Measurements from ENCODE around the gene HBG1. TPM values are rescaled to one million over a fixed set of nuclear protein-coding genes. Genes with fewer than 3 reads are reported as not detected.

The HBG1 gene
- total RNA-seq, 1 donor from 2014 or later: not detected

GRCh38 chr11:5228124-5228523, 21.5 kb downstream of the HBG1 start:
- intact Hi-C loops (cut with micrococcal nuclease): no loop called here

GRCh38 chr11:5227681-5228080, 22.0 kb downstream of the HBG1 start:
- intact Hi-C loops (cut with micrococcal nuclease): no loop called here

- intact Hi-C loops (cut with micrococcal nuclease): no loop called here
Measured at GRCh38 chr11:5226732-5227310, 22.8 kb downstream of the HBG1 start, which contains the start of gene HBB. Gene HBB (minus strand): TSS chr11:5227071. CDS start chr11:5227021, 50 bp downstream.

- intact Hi-C loops (cut with micrococcal nuclease): no loop called here
Measured at GRCh38 chr11:5225480-5225871, 24.2 kb downstream of the HBG1 start.

- intact Hi-C loops (cut with micrococcal nuclease): no loop called here
Measured at GRCh38 chr11:5224538-5225479, 24.8 kb downstream of the HBG1 start.

GRCh38 chr11:5223686-5224085, 26.0 kb downstream of the HBG1 start:
- intact Hi-C loops (cut with micrococcal nuclease): no loop called here

GRCh38 chr11:5223146-5223545, 26.5 kb downstream of the HBG1 start:
- intact Hi-C loops (cut with micrococcal nuclease): no loop called here

GRCh38 chr11:5210376-5210885, 39.2 kb downstream of the HBG1 start:
- intact Hi-C loops (cut with micrococcal nuclease): no loop called here

- intact Hi-C loops (cut with micrococcal nuclease): no loop called here
Measured at GRCh38 chr11:5204787-5205186, 44.9 kb downstream of the HBG1 start.

- intact Hi-C loops (cut with micrococcal nuclease): no loop called here
Measured at GRCh38 chr11:5203366-5203765, 46.3 kb downstream of the HBG1 start.

GRCh38 chr11:5200582-5200981, 49.1 kb downstream of the HBG1 start, which contains the start of gene OR51V1:
Gene OR51V1 (minus strand): TSS chr11:5200682. CDS start chr11:5200682, 0 bp downstream.
- intact Hi-C loops (cut with micrococcal nuclease): no loop called here

GRCh38 chr11:5198285-5198684, 51.4 kb downstream of the HBG1 start:
- intact Hi-C loops (cut with micrococcal nuclease): no loop called here

Other genes with a start within 250 kb of the HBG1 start
- not detected in 2 replicates for gene OR52J3, start 203.3 kb downstream of the HBG1 start, total RNA-seq
- not detected in 2 replicates for gene OR52E2, start 190.2 kb downstream of the HBG1 start, total RNA-seq
- gene OR52E1, start 180.3 kb downstream of the HBG1 start, total RNA-seq: not detected in 2 replicates
- not detected in 2 replicates for gene OR52A5, start 111.5 kb downstream of the HBG1 start, total RNA-seq
- gene OR52A1, start 95.1 kb downstream of the HBG1 start, total RNA-seq: not detected in 2 replicates
- gene OR51V1, start 49.2 kb downstream of the HBG1 start, total RNA-seq: not detected in 2 replicates
- not detected in 2 replicates for gene HBB, start 22.8 kb downstream of the HBG1 start, total RNA-seq
- gene HBD, start 15.4 kb downstream of the HBG1 start, total RNA-seq: not detected in 2 replicates
- not detected in 2 replicates for gene HBG2, start 4.9 kb upstream of the HBG1 start, total RNA-seq
- not detected in 2 replicates for gene HBE1, start 20.1 kb upstream of the HBG1 start, total RNA-seq
- gene OR51B4, start 52.1 kb upstream of the HBG1 start, total RNA-seq: not detected in 2 replicates
- gene OR51B2, start 74.4 kb upstream of the HBG1 start, total RNA-seq: not detected in 2 replicates
- not detected in 2 replicates for gene OR51B5, start 93.7 kb upstream of the HBG1 start, total RNA-seq
- gene OR51B6, start 101.7 kb upstream of the HBG1 start, total RNA-seq: not detected in 2 replicates
- gene OR51M1, start 134.0 kb upstream of the HBG1 start, total RNA-seq: not detected in 2 replicates
- not detected in 2 replicates for gene OR51Q1, start 172.3 kb upstream of the HBG1 start, total RNA-seq
- gene OR51I1, start 191.7 kb upstream of the HBG1 start, total RNA-seq: not detected in 2 replicates
- not detected in 2 replicates for gene OR51I2, start 199.5 kb upstream of the HBG1 start, total RNA-seq
- gene OR52D1, start 238.8 kb upstream of the HBG1 start, total RNA-seq: not detected in 2 replicates

Data from T-helper 2 cell treated with Interferon-gamma antibody and Interleukin-4, amounts not matched to agents 100 ng/mL and 5 ng/mL, for 36 hours (primary cell).